Right renal cortex interstitium (tissue), 3 donors: Measurements from ENCODE around the gene PRDM16. TPM values are rescaled to one million over a fixed set of nuclear protein-coding genes. Genes with fewer than 3 reads are reported as not detected.
A peak's percentile ranks its signal among the peaks of the same experiment; 100 is the strongest.

Experiments
- DNase-seq, 3 donors: peaks; one replicate each; pipeline ENCODE4 v3.0.0-alpha.2; 2013; ENCODE audit warnings: low read depth in 3 of 3, low spot score in 2 of 3
- polyA plus RNA-seq, 3 donors: library from polyadenylated mRNA; unstranded; fragments of 120-200 nt; gene quantifications; one replicate each; pipeline ENCODE4 v1.2.1, GENCODE V29; 2013; ENCODE audit not compliant: insufficient read length in 3 of 3

PRDM16 gene
- polyA plus RNA-seq, 3 donors: 4.8 to 6.6 (median 6.4) TPM

DNA sequence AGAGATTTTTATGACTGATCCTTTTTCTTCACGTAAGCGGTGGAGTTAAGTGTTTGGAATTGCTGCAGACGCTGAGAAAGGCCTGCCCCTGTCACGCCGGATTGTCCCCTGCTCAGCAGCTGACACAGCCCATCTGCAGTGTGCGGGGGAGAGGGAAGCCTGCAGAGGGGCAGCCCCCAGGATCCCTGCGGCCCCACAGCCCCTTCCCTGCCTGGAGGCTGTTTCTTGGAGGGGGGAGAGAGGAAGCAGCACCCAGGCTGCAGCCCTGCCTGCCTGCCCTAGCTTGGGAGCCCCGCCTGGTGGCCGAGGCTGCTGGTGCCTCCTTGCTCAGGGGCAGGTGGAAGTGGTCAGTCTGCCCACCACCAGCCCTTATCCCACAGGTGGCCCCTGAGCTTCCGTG lies 50.7 kb downstream of the PRDM16 start:
- DNase-seq: peak in 1 of 3 donors; percentile 49

DNA sequence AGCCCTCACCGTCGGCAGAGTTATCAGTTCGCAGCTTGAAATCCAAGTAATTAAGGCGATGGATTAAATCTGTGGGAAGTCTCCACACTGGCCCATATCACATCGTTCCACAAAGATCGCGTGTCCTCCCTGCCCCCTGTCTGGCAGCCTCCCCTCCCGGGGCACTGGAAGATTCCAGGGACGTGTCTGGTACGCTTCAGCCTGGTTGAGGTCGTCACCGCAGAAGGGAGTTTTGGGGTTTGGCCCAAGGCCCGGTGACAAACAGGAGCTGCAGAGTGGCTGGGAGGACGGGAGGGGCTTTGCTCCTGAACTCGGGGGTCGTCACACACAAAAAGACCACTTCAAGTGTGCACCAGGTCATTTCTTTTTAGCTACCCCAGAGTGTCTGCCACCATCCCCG lies 51.1 kb downstream of the PRDM16 start:
- no peak for DNase-seq

DNA sequence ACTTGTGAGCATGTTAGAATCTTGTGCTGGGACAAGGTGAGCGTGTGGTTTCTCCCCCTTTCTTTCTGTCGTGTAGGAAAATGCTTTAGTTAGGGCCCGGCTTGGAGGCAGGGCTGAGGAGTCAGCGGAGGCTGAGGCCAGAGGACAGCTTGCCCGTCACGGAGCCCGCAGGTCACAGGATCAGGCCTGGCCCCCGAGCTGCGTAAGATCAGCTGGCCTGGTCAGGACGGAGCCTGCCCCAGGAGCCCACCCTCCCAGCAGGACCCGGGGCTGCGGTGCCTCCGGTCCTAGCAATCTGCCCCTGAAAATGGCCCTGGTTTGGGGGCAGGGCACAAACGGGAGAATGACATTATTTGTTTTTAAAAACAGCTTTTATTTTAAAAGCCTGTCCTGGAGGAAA lies 52.0 kb downstream of the PRDM16 start:
- DNase-seq: no peak

DNA sequence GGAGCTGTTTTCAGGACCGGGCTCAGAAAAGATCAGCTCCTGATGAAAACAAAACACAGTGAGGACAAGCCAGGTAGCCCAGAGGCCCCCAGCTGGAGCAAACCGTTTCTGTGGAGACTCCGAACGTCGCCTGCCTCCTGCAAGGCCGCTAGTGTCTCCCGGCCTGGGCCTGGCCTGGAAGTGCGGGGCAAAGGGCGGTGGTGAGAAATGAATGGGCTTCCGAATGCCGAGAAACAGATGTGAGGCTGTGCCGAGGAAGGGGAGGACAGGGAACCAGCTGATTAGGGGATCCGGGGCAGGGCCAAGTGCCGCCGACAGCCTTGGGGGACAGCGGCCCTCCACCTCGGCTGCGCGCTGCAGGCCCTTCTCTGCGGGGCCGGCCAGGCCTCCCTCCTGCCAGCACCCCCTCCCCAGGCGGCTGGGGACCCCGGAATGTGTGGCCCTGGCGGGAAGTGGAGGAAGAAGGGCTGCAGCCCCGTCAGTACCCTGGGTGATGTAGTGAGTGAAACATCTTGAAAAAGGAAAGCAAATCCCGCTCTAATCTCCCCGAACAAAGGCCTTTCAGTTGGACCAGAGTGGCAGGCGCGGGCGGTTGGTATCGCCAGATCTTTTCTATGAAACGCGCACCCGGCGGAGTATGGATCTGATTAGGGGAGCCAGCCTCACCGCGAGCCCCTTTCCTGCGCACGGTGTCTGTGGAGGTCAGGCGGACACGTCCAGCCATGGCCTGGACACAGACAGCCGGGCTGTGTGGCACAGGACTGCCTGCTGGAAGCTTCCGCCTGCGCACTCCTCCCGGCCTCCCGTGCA lies 52.6 kb downstream of the PRDM16 start:
- no peak for DNase-seq

DNA sequence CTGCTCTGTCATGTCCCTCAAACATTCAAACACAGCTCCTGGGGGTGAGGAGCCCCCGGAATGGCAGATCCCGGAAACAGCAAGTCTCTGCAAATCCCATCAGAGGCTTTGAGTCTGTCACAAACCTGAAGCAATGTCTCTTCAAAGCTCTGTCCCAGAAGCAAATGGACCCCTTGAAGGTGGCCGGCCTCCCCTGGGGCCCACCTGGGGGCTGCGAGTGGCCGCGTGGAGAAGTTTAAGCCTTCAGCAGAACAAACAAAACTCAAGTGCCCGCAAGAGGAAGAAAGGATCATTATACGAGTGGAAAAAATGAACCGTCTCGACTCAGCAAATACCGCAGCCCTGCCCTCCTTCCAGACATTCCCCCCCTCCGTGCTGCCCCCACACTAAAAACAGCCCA lies 53.3 kb downstream of the PRDM16 start:
- no peak for DNase-seq

DNA sequence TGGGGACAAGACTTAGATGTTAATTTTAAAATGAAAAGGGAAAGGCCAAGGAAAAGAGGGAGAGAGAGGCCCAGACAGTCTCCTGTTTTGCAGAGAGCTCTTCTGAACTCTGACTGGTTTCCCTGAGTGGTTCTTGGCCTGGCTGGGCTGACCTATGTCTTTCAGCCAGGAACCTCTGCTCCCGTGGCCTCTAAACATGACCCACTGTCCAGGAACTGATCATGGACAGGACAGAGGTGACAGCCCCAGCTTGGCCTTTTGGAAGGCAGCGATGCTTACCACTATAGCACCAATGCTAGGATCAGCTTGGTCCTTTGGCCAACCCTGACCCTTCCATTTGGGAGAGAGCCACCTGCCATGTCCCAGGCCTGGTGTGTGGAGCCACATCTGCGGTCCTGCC lies 55.2 kb downstream of the PRDM16 start:
- DNase-seq: no peak

DNA sequence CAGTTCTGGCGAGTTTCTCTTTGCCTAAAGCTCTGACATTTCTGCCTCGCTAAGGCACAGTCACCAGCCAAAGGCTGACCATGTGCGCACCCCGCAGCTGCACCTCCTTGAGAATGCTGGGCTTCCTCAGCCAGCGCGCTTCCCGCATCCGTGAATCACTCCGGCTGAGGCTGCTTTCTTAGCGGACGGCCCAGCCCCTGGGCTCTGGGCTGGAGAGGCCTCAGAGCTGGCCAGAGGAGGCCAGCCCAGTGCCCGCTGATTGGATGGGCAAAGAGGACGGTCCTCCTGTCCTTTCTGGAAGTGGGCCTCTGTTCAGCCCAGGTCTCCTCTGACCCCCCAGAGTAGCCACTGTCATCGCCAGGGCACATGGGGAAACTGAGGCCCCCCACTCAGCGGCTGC lies 56.1 kb downstream of the PRDM16 start:
- no peak for DNase-seq

DNA sequence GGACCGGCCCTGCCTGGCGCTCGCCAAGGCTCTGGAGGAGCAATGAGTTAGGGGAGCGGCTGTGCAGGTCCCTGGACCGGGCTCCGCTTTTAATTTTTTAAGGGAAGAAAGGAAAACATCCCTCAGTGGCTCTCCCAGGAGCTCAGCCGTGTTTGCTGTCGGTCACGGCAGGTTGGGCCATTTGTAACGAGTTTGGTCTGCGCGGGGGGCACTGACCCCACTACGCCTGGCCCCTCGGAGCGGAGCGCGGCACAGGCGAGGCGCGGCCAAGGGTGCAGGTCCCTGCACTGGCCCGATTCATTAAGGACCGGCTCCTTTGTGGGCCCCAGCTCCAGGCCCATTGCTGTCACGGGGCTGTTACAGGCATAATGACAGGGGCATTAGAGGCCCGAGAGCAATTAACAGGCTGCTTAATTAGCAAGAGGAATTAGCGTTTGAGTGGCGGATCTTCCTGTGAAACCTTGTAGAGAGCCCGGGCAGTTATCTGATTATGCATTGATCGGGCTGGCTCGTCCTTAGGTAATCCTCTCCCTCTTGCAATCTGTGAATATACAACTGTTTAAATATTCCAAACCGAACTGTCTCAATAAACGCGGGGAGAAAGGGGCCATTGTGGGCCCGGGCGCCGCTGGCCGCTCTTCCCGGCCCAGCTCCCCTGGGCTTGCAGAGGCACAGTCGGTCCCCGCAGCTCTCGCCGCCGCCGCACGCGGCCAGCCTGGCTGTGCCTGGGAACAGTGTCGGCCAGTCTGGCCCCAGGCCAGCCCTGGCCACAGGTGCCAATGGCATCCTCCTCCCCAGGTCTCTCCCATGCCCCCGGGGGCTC lies 56.8 kb downstream of the PRDM16 start:
- no peak for DNase-seq

DNA sequence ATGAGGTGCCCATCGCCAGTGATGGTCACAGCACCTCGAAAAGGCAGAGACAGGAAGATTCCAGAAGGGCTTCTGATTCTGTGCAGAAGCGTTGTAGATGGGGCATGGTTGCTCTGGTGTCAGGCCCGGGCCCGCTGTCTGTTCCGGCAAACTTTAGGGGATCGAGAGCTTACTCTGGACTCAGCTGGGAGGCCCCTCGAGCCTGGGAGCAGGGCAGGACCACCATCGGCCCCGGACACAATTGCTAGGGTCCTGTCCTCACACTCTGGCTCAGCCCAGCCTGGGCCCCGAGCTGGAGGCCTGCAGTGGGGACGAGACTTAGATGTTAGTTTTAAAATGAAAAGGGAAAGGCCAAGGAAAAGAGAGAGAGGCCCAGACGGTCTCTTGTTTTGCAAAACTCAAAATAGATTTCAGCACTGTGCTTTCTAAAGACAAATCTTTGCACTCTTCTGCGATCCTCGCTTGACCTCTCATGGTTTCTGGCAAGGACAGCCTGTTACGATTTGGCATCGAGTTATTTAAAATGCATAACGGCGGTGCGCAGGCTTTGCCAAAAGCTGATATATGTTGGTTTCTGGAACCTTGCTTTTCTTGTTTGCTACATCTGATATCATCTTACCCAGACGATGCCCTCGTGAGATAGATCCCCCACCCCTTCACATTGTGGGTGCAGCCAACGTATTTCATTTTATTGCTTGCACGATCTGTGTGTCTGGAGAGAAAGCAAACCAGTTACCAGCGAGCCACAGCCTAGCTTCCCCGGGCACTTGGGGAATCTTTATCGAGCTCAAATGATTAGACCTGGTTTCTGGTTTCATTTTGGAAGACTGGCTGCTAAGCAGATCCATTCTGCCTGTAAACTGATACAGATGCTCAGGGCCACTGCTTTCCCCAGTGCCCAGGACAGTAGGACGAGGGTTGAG lies 58.0 kb downstream of the PRDM16 start:
- DNase-seq: no peak

DNA sequence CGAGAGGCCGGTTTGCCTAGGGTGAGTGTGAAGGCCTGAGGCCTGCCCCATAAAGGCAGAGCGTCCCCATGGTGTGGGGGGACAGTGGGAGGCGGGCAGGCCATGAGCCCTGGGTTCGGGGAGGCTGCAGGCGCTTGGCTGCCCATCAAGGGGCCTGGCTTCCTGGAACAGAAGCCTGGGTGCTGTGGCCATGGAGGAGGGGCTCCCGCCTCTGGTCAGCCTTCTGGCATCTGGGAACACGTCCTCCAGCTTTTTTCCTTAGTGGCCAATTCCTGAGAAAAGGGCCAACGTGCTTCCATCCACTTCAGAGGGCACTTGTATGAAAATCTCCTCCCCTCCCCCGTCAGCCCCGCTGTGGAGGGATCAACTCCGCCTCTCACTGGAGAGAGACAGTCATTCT lies 58.7 kb downstream of the PRDM16 start:
- DNase-seq: no peak

DNA sequence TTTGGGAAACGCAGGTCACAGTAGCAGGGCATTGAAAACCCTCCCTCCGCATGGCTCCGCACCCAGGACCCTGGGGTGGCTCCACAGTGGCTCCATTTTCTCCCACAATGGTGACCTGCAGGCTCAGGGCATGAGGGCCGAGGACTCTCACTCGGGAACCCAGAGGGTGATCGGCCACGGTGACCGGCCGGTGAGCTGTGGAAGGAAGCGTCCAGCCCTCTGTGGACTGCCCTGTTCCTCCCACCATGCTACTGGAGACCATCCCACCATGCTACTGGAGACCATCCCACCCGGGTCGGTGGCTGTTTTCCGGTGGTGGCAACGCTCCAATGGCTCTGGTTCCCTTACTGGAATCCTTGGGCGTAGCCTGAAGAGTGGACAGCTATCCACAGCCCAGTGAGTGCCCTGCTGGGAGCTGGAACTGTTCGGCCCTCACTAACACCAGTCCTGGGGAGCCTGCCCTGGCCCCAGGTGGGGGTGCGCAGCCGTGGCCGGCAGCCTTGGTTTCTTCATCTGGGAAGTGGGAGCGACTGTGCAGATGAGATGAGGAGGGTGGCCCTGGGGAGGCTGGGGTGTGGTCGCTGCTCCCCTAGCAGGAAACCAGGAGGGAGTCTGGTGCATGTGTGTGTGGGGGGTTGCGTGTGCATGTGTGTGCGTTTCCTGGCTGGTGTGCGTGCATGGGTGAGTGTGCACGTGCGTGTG lies 59.6 kb downstream of the PRDM16 start:
- DNase-seq: no peak

DNA sequence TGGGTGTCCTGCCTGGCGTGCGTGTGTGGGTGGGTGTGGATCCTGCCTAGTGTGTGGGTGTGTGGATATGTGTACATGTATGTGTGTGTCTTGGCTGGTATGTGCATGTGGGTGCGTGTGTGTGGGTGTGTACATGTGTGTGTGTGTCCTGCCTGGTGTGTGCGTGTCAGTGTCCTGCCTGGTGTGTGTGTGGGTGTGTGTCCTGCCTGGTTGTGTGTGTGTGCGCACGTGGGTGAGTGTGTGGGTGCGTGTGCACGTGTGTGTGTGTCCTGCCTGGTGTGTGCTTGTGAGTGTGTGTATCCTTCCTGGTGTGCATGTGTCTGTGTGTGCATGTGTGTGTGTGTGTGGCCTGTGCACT lies 60.1 kb downstream of the PRDM16 start:
- no peak for DNase-seq

DNA sequence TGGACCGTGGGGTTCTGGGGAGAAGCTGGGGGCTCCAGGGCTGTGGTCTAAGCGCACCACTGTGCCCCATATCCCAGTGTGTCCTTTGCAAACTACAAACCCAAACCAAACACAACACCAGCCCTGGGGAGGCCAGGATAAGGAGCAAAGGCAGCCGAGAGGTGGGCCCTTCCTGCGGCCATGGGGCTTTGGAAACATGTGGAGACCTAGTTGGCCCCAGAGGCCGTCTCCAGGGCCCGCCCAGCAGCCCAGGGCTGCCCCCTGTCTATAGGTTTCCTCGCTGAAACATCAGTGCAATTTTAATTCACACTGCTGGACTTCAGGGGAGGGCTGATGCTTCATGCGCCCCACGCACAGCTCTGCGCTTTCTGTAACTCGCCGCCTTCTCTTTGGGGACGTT lies 61.3 kb downstream of the PRDM16 start:
- DNase-seq: no peak

DNA sequence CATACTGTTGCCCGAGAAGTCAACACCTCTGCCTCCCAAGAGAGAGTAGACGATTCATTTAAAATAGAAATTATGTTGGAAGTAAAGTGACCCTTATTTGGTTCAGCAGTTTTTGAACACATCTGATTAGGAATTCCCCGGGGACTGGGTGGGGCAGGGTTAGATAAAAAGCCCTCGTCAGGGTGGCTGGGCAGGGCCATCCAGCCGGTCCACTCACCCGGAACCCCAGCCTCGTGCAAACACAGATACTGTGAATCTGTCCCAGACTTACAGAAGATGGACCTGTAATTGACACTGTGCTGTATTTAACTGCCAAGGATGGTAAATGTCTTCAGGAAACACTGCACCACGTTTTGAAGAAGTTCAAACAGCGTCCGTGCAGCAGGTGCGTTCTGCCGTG lies 63.7 kb downstream of the PRDM16 start:
- no peak for DNase-seq

DNA sequence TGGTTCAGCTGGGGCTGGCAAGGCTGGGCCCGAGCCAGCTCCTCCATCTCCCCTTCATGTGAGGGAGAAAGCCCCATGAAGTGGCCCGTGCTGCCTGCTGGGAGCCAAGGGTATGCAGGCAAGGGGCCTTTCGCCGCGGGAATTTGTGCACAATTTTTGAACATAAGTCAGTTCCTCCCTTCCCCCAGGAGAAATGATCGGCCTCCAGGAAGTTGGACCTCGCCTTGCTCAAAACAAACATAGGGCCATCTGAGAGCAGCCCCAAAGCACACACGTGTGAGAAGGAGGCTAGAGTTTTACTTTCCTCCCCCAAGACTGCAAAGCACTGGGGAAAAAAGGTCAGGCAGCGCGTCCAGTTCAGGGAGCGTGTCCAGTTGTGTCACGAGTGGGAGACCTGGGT lies 64.7 kb downstream of the PRDM16 start:
- DNase-seq: no peak

DNA sequence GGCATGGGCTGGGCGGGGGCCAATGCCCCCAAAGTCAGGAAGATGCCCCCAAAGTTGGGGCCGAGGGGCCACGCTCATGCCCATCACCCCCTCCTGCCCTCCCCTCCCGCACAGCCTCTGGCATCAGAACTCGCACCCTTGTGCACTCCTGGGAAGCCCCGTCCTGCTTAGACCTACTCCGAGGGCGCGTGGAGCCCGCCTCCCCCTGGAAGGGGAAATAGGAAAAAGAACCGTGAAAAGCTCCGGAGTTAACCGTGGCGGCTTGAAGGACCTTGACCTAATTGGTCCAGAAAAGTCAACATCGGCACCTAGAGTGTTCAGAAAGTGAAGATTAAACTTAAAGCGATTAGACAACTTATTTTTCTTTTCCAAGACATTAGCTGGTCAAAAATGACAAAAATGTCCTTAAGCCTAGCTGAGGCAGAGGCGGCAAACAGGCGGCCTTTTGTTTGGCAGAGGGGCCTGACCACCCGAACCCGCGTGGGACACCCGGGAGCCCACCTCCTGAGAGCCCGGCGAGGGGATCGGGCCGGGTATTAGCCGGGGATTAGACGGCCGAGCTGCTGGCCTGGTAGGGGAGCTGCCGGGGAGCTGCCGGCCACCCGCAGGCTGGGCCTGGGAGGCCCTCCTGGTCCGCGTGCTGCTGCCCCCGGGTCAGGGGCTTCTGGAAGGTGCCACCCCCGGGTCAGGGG lies 65.5 kb downstream of the PRDM16 start:
- DNase-seq: no peak

DNA sequence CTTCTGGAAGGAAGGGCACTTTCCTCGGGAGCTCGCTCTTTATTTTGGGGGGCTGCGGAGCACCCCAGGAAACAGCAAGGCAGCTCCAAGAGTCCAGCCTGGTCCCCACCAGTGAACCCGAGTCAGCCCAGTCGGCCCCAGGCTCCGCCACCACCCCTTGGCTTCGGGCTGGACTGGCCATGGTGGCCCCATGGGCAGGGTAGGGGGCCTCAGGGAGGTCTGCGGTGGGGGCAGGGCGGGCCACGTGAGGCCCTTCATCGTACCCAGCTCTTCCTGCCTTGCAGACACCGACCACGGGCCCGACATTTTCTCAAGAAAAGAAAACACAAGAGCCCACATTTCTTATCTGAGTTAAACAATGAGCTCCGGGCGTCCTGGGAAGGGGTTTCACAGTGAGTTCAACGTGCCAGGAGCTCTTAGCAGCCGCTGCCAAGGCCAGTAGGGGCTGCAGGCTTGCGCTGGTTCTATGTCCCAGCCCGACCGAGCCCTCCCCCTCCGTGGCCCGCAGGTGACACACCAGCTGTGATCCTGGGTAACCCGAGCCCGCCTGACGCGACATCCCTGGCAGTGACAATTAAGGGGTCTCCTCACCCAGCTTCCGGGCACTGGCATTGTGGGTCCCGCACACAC lies 66.2 kb downstream of the PRDM16 start:
- DNase-seq: no peak

DNA sequence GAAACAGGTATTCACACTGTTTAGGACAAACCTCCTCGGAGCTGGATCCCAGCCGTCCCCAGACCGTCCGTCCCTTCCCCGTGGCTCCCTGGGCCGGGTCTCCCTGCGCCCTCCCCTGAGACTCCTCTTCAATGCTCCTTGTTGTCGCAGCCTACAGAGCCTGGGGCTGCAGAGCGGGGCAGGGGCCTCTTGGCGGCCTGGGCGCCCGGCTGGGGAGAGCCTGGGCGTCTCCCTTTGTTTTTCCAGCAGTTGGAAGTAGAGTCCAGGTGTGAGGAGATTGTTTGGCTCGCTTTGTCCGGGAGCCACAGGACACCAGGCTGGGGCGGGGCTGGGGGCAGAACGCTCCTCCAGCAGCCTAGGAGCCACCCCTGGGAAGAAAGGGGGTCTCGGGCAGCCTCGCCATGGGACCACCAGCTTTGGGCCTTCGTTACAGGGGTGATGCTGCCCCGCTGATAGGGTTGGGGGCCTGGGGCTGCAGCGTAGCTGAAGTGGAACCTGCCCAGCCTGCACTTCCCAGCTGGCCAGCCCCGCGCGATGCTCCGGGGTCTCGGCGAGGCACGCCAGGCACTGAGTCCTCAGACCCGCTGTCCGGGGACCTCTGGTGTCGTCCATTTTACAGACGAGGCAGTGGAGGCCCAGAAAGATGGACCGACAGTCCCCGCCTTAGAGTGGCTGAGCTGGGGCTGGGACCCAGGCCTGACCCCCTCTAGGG lies 66.9 kb downstream of the PRDM16 start:
- DNase-seq: no peak

DNA sequence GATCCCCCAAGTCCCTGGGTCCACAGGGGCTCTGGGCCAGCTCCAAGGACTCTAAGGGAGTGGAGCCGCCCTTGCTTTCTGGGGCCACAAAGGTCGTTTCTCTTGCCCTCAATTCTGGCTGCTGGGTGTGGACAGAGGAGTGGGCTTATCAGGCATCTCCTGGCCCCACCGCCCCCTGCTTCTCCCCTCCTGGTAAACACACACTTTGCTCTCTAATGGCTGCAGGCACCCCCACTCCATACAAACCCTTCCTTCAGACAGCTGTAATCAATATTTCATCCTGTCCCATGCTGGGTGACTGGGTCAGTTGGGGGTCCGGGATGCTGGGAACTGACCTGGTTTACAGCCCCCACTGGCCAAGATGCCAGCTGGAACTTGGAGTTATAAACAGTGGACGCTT lies 67.5 kb downstream of the PRDM16 start:
- DNase-seq: no peak
